GM12878 (cell line): ENCODE measurements around the gene MRTFB. TPM values are rescaled to one million over a fixed set of nuclear protein-coding genes. Genes with fewer than 3 reads are reported as not detected.

ENCODE experiments used
- ATAC-seq: fragments of 200-7000 bp; cut with Tn5 transposase; 3 replicates; pipeline ENCODE4 v1.9.1; 2020; ENCODE audit warnings: mild to moderate bottlenecking, moderate library complexity
- BruUV-seq: library from RNA; stranded (reverse); fragments of 400-500 nt; replicated peaks from 2 replicates; lab custom pipeline; 2021; lab: Mats Ljungman, UMichigan
- CTCF ChIA-PET: fragments of 300-600 bp; sonication (Branson Sonifier 250); formaldehyde crosslinking; extraction: SDS; loops from one replicate; lab custom pipeline; 2021; ENCODE audit warnings: inconsistent platforms; lab: Yijun Ruan, JAX
- POLR2A ChIA-PET: fragments of 350-600 bp; formaldehyde crosslinking; extraction: SDS; loops from one replicate; lab custom pipeline; 2021; ENCODE audit warnings: inconsistent platforms; lab: Charles Lee
- RAD21 ChIA-PET: fragments of 300-600 bp; sonication (Branson Sonifier 250); formaldehyde crosslinking; loops from one replicate; lab custom pipeline; 2023; ENCODE audit warnings: antibody characterized with exemption; ENCODE audit not compliant: unreplicated experiment; lab: Charles Lee
- SMC1A ChIA-PET: fragments of 300-600 bp; sonication (Branson Sonifier 250); formaldehyde crosslinking; loops from one replicate; lab custom pipeline; 2023; ENCODE audit not compliant: unreplicated experiment, uncharacterized antibody; lab: Charles Lee
- DNase-seq: peaks from one replicate; pipeline ENCODE4 v3.0.0-alpha.2; 2011; ENCODE audit warnings: low read depth, low spot score
- FAIRE-seq: peaks from 3 replicates; lab custom pipeline; 2011; peaks lifted over from hg19 to GRCh38; lab: Jason Lieb, UNC
- H2AFZ ChIP-seq: 2 replicates; pipeline ENCODE4 v1.6.0; 2011; ENCODE audit warnings: low read depth, low read length, control low read depth; ENCODE audit not compliant: control insufficient read depth
- H3K27ac ChIP-seq: 2 replicates; pipeline ENCODE4 v1.5.1; 2011; ENCODE audit warnings: control low read depth; ENCODE audit not compliant: control insufficient read depth, insufficient read depth
- H3K27me3 ChIP-seq, 2 experiments: replicated peaks in 1 of 2; 2 replicates each; pipeline versions ENCODE4 v1.6.0 to v1.6.1; 2011; ENCODE audit warnings: low read length in 1 of 2; ENCODE audit not compliant: control insufficient read depth in 2 of 2, insufficient read depth in 2 of 2
- H3K36me3 ChIP-seq, 2 experiments: 2 replicates each; pipeline ENCODE4 v1.5.1; 2011; ENCODE audit warnings: low read length in 1 of 2; ENCODE audit not compliant: control insufficient read depth in 2 of 2, insufficient read depth in 2 of 2
- H3K4me1 ChIP-seq: 2 replicates; pipeline ENCODE4 v1.6.1; 2011; ENCODE audit warnings: mild to moderate bottlenecking, low read length, moderate library complexity, mixed read lengths; ENCODE audit not compliant: control insufficient read depth, insufficient read depth
- H3K4me2 ChIP-seq: 2 replicates; pipeline ENCODE4 v1.6.0; 2011; ENCODE audit warnings: control low read depth; ENCODE audit not compliant: control insufficient read depth, insufficient read depth
- H3K4me3 ChIP-seq: fragments of 200-600 bp; sonication (generic); 2 replicates; pipeline ENCODE4 v1.5.1; 2016
- H3K79me2 ChIP-seq: 2 replicates; pipeline ENCODE4 v1.6.0; 2011; ENCODE audit warnings: low read length; ENCODE audit not compliant: control insufficient read depth, insufficient read depth
- H3K9ac ChIP-seq: 2 replicates; pipeline ENCODE4 v1.8.0; 2011; ENCODE audit warnings: low read length, control low read depth, mixed read lengths; ENCODE audit not compliant: control insufficient read depth, insufficient read depth
- H3K9me3 ChIP-seq: replicated peaks from 3 replicates; pipeline ENCODE4 v1.5.1; 2011; ENCODE audit warnings: mild to moderate bottlenecking, low read length; ENCODE audit not compliant: control insufficient read depth, insufficient read depth
- H4K20me1 ChIP-seq: 2 replicates; pipeline ENCODE4 v1.6.0; 2011; ENCODE audit not compliant: control insufficient read depth, insufficient read depth
- CEBPZ ChIP-seq: fragments of 150-350 bp; IDR thresholded peaks from 2 replicates; pipeline ENCODE4 v1.6.1; 2016; ENCODE audit warnings: low read depth, low read length
- CREB1 ChIP-seq: IDR thresholded peaks from 2 replicates; pipeline ENCODE4 v1.6.1; 2012; ENCODE audit warnings: low read depth, mild to moderate bottlenecking, inconsistent platforms
- IRF4 ChIP-seq: IDR thresholded peaks from 2 replicates; pipeline ENCODE4 v1.6.1; 2011; ENCODE audit warnings: low read depth, low read length
- KAT2A ChIP-seq: conservative IDR thresholded peaks from 2 replicates; pipeline ENCODE4 v1.6.1; 2011; ENCODE audit warnings: low read depth, low read length; ENCODE audit not compliant: control insufficient read depth
- PAX8 ChIP-seq: fragments of 450-650 bp; IDR thresholded peaks from 2 replicates; pipeline ENCODE4 v1.6.1; 2017; ENCODE audit warnings: mild to moderate bottlenecking, moderate library complexity
- SMAD1 ChIP-seq: fragments of 450-650 bp; IDR thresholded peaks from 2 replicates; pipeline ENCODE4 v1.6.1; 2018; ENCODE audit warnings: mild to moderate bottlenecking, low read depth; ENCODE audit not compliant: partially characterized antibody
- ZBTB11 ChIP-seq: fragments of 450-650 bp; formaldehyde crosslinking; IDR thresholded peaks from 2 replicates; pipeline ENCODE4 v1.5.0; 2022; ENCODE audit warnings: mild to moderate bottlenecking, missing genetic modification characterization
- ZBTB40 ChIP-seq: fragments of 450-650 bp; IDR thresholded peaks from 2 replicates; pipeline ENCODE4 v1.6.1; 2016; ENCODE audit warnings: mild to moderate bottlenecking, moderate library complexity, borderline replicate concordance
- ZZZ3 ChIP-seq: IDR thresholded peaks from 2 replicates; pipeline ENCODE4 v1.6.1; 2011; ENCODE audit warnings: low read depth; ENCODE audit not compliant: control insufficient read depth, insufficient read length
- WGBS: methylation state at CpG from one replicate; pipeline ENCODE4 v1.1.6; 2016; ENCODE audit warnings: low lambda C conversion rate; ENCODE audit not compliant: insufficient replicate concordance, insufficient coverage; ENCODE audit errors: missing lambda C conversion rate; 5-methylcytosine and 5-hydroxymethylcytosine counted together
- in situ Hi-C: fragments of 300-500 bp; cut with MboI; formaldehyde crosslinking; loops from 9 replicates; pipeline ENCODE4 v1.14.3; 2018; ENCODE audit warnings: mixed read lengths
- intact Hi-C: fragments of 100-400 bp; cut with micrococcal nuclease; formaldehyde crosslinking; loops from one replicate; pipeline ENCODE4 v1.14.2; 2022; ENCODE audit not compliant: unreplicated experiment
- polyA plus RNA-seq, 11 experiments: library from polyadenylated mRNA; depleted of rRNA in 4 of 11; unstranded in 6 of 11; stranded (reverse) in 5 of 11; fragments of >200 nt; fragmentation: Nextera tagmentation in 4 of 11; fragmentation: Illumina TruSeq in 1 of 11; extraction: Ambion mirVana in 4 of 11; extraction: Trizol in 1 of 11; gene quantifications; 1 replicate in 1 of 11; 2 replicates in 10 of 11; pipeline versions ENCODE4 v1.2.1 to v1.2.3, GENCODE V29; 2011 to 2016; ENCODE audit warnings: inconsistent platforms in 2 of 11, missing spikeins in 2 of 11, low read depth in 1 of 11
- total RNA-seq, 4 experiments: library from RNA; depleted of rRNA in 3 of 4; stranded (reverse); fragments of >200 nt in 3 of 4; fragmentation: Illumina TruSeq in 1 of 4; extraction: Trizol in 1 of 4; gene quantifications; 2 replicates each; pipeline versions ENCODE4 v1.2.1 to v1.2.3, GENCODE V29; 2013 to 2021

MRTFB gene
- total and polyA plus RNA-seq, 10 of the 15 experiments (the other 5 are each of a cell fraction or from before 2014, with no cell fraction given), result 2.1 to 14.3 (median 8.0) TPM

DNA sequence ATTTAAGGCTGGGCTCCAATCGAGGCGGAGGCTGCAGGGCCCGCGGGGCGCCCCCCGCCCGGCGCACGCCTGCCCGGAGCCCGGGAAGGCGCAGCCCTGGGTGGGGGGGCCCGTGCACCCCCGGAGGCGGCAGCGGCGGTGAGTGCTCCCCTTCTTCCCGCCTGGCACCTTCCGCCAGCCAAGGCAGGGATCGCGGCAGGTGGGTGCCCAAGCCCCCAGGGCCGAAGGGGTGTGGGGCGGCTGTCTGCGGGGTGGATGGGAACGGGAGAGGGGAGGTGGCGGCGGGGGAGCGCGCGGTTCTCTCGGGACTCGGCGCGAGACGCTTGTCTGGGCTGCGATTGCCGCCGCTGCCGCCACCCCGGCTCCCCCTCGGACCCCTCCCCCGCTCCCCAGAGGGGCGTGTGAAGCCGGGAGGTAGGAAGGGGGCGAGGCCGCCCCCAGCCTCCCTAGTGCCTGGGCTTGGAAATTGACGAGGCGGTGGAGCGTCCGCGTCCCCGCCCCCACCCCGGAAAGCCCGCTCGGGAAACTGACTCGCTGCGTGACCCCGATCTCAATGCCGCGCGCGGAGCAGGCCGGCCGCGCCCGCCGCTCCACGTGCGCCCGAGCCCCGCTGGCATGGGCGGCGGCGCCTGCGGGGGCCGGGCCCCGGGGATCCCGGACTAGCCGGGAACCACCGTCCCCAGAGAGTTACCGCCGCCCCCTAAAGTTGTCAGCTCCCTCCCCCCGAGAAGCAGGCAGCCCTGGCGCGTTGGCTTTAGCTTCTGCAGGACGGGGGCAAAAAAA lies 231.5 kb downstream of the MRTFB start (continued):
- TF ChIP-seq ZBTB40 (no peak), PAX8 (no peak), SMAD1 (no peak)

DNA sequence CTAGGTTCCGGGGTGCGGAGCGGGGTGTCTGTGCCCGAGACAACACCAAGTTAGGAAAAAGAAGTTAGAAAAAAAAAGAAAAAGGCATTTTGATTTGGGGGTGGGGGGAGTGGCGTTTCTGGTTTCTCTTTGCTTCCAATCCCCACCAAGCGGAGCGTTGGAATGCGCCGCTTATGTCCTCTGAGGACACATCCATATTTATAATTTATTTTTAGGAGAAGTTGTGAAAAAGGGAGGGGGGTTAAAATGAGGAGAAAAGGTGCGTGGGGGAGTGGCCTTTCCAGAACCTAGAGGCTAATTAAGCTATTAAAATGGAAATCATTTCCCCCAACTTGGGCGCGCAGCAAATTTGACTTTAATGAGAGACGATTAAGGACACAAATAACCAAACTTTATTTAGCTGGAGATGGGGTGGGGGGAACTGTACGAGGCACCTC lies 232.1 kb downstream of the MRTFB start:
- FAIRE-seq, result no peak
- ChIA-PET RAD21 (interaction anchor here (0.5 to 8.9 kb wide), 11 partner anchors 8 to 500 kb away, joined by 3 to 75 read pairs (median 3); no protein-coding TSS in a partner anchor), CTCF (interaction anchor here (0.9 to 8.9 kb wide), 4 partner anchors 16 to 224 kb away, joined by 3 to 49 read pairs (median 4); no protein-coding TSS in a partner anchor), POLR2A (interaction anchor here (0.6 to 1.6 kb wide), 7 partner anchors 14 to 380 kb away, joined by 3 to 6 read pairs (median 3); no protein-coding TSS in a partner anchor), SMC1A (interaction anchor here (0.9 to 10.7 kb wide), 9 partner anchors 17 to 380 kb away, joined by 3 to 95 read pairs (median 5); no protein-coding TSS in a partner anchor)
- BruUV-seq, result no TSS peak
- intact Hi-C loops, result loop anchor here (5.0 to 10.0 kb wide), 2 partner anchors 302 to 329 kb away; partner anchors contain the start of genes BFAR and PARN
- ATAC-seq, result no peak
- peaks cover 63% of the 10 kb centered on the region for H3K79me2 ChIP-seq
- peak overlapping the region; percentile 72 for H3K4me2 ChIP-seq
- H2AFZ ChIP-seq, result no peak overlapping the region; the same call in 1 of the 2 replicates
- no peak for DNase-seq
- no peaks in the 10 kb centered on the region for H4K20me1 ChIP-seq
- H3K9ac ChIP-seq, result peak overlapping the region; percentile 92
- in situ Hi-C loops, result no loop called here
- peak overlapping the region; percentile 91 for H3K4me3 ChIP-seq
- 3% methylated on average over 14 of the region's 14 CpGs for WGBS
- no peaks in the 10 kb centered on the region for H3K27me3 ChIP-seq
- peaks cover 24% of the 10 kb centered on the region for H3K4me1 ChIP-seq
- H3K27ac ChIP-seq, result peak overlapping the region; percentile 92
- H3K9me3 ChIP-seq, result no peaks in the 10 kb centered on the region; the same call in 2 of the 3 replicates
- no peaks in the 10 kb centered on the region for H3K36me3 ChIP-seq
- TF ChIP-seq IRF4 (no peak), KAT2A (no peak), CEBPZ (no peak), CREB1 (no peak), ZBTB11 (CRISPR knock-in tag) (no peak), ZZZ3 (no peak)
